Measurements from ENCODE around the gene PCBP2.
A peak's percentile ranks its signal among the peaks of the same experiment; 100 is the strongest.
"Not testable (repeated sequence)": the region's sequence is repeated elsewhere in the genome, so short reads cannot be mapped to it uniquely, and the experiment has no call there.

PCBP2 gene

GRCh38 chr12:53441040-53441833 is 10.7 kb upstream of the PCBP2 start, which contains the start of gene PRR13:
PRR13 (plus strand) TSS chr12:53441734; CDS start chr12:53442715, 981 bp downstream.
- DNase-seq, result peak; percentile 99

GRCh38 chr12:53443955-53444354 is 7.9 kb upstream of the PCBP2 start:
- DNase-seq, result no peak

GRCh38 chr12:53444593-53445325 is 7.1 kb upstream of the PCBP2 start:
- DNase-seq, result not testable (repeated sequence)

- no peak for DNase-seq
These were observed 966 bp upstream of the PCBP2 start for GRCh38 chr12:53450936-53451335.

- peak; percentile 74 for DNase-seq
These were observed 516 bp downstream of the PCBP2 start for GRCh38 chr12:53452159-53453077.

GRCh38 chr12:53453953-53454640 is 2.2 kb downstream of the PCBP2 start:
- DNase-seq, result no peak

GRCh38 chr12:53454707-53455106 is 2.8 kb downstream of the PCBP2 start:
- DNase-seq, result no peak

- DNase-seq, result no peak
These were observed 4.9 kb downstream of the PCBP2 start for GRCh38 chr12:53456654-53457366.

GRCh38 chr12:53459097-53459496 is 7.2 kb downstream of the PCBP2 start:
- no peak for DNase-seq

- no peak for DNase-seq
These were observed 9.2 kb downstream of the PCBP2 start for GRCh38 chr12:53461059-53461458.

- no peak for DNase-seq
These were observed 9.7 kb downstream of the PCBP2 start for GRCh38 chr12:53461591-53461990.

GRCh38 chr12:53462935-53463334 is 11.0 kb downstream of the PCBP2 start:
- no peak for DNase-seq

GRCh38 chr12:53463802-53464560 is 12.1 kb downstream of the PCBP2 start:
- DNase-seq, result no peak

GRCh38 chr12:53464685-53465418 is 12.9 kb downstream of the PCBP2 start:
- DNase-seq, result no peak

- no peak for DNase-seq
These were observed 13.8 kb downstream of the PCBP2 start for GRCh38 chr12:53465679-53466078.

GRCh38 chr12:53466640-53467039 is 14.7 kb downstream of the PCBP2 start:
- DNase-seq, result no peak

GRCh38 chr12:53467082-53467481 is 15.2 kb downstream of the PCBP2 start:
- no peak for DNase-seq

GRCh38 chr12:53467880-53468279 is 16.0 kb downstream of the PCBP2 start:
- DNase-seq, result no peak

- DNase-seq, result no peak
These were observed 16.4 kb downstream of the PCBP2 start for GRCh38 chr12:53468282-53468681.

GRCh38 chr12:53472056-53472582 is 20.2 kb downstream of the PCBP2 start:
- no peak for DNase-seq

Data from CD4-positive, alpha-beta T cell treated with Interleukin-15 for 1 hour (primary cell).